Body of pancreas (tissue), 4 donors: ENCODE results near the gene FOXO3.

Experiments
- CTCF ChIP-seq, 7 experiments: fragments of 450-650 bp in 4 of 7; fragments of 200-600 bp in 3 of 7; sonication (generic) in 3 of 7; IDR thresholded peaks; one replicate each; pipeline ENCODE4 v1.5.1; 2016 to 2019; ENCODE audit warnings: antibody characterized with exemption in 7 of 7
- POLR2A ChIP-seq, 3 donors: fragments of 450-650 bp; IDR thresholded peaks; one replicate each; pipeline ENCODE4 v1.6.1; 2016; ENCODE audit warnings: antibody characterized with exemption in 3 of 3, mild to moderate bottlenecking in 2 of 3

GRCh38 chr6:108676555-108676954, 115.8 kb downstream of the FOXO3 start:
- no peak for TF ChIP-seq CTCF (IDR thresholded peaks at IDR 0.05)
- TF ChIP-seq POLR2A (IDR thresholded peaks at IDR 0.05), result no peak
